Naive thymus-derived CD4-positive, alpha-beta T cell (primary cell): Measurements from ENCODE around the gene HJV. TPM values are rescaled to one million over a fixed set of nuclear protein-coding genes. Genes with fewer than 3 reads are reported as not detected.

Experiments used
- ATAC-seq: fragments of 150-1000 bp; cut with Tn5 transposase; 2 replicates; pipeline ENCODE4 v1.10.0; 2021; ENCODE audit warnings: mild to moderate bottlenecking, moderate library complexity
- CTCF ChIA-PET: fragments of 350-600 bp; sonication (Branson Sonifier 250); formaldehyde crosslinking; loops from one replicate; lab custom pipeline; 2021; ENCODE audit warnings: antibody characterized with exemption; lab: Charles Lee
- POLR2A ChIA-PET: fragments of 350-600 bp; sonication (Branson Sonifier 250); formaldehyde crosslinking; loops from one replicate; lab custom pipeline; 2021; ENCODE audit warnings: antibody characterized with exemption, inconsistent platforms; lab: Charles Lee
- DNase-seq, 9 donors: peaks; one replicate each; pipeline versions ENCODE4 v3.0.0 to v3.0.0-alpha.2; 2020 to 2022; ENCODE audit warnings: mixed read lengths in 1 of 9
- H3K27ac ChIP-seq: one replicate; pipeline ENCODE4 v1.7.0; 2013; ENCODE audit warnings: mild to moderate bottlenecking, low read depth, low read length, moderate library complexity
- H3K27me3 ChIP-seq, 2 donors: one replicate each; pipeline ENCODE4 v1.7.0; 2013; ENCODE audit warnings: low read length in 2 of 2, mild to moderate bottlenecking in 2 of 2, moderate library complexity in 2 of 2; ENCODE audit not compliant: control insufficient read depth in 2 of 2, insufficient read depth in 2 of 2
- H3K36me3 ChIP-seq, 3 experiments: 1 replicate in 2 of 3; 2 replicates in 1 of 3; pipeline ENCODE4 v1.7.0; 2013; ENCODE audit warnings: low read length in 3 of 3, mild to moderate bottlenecking in 3 of 3, moderate library complexity in 1 of 3; ENCODE audit not compliant: insufficient read depth in 3 of 3, control insufficient read depth in 2 of 3
- H3K4me1 ChIP-seq, 2 donors: one replicate each; pipeline ENCODE4 v1.7.0; 2013; ENCODE audit warnings: low read length in 2 of 2, mild to moderate bottlenecking in 2 of 2, moderate library complexity in 1 of 2; ENCODE audit not compliant: control insufficient read depth in 2 of 2, insufficient read depth in 2 of 2
- H3K4me3 ChIP-seq: 2 replicates; pipeline ENCODE4 v1.7.0; 2013; ENCODE audit warnings: mild to moderate bottlenecking, low read length
- H3K9me3 ChIP-seq, 3 experiments: 1 replicate in 2 of 3; 2 replicates in 1 of 3; pipeline ENCODE4 v1.7.0; 2013; ENCODE audit warnings: low read length in 3 of 3; ENCODE audit not compliant: control insufficient read depth in 2 of 3
- H3K27ac Mint-ChIP-seq, 9 donors: one replicate each; pipeline ENCODE4 v1.8.0; 2020 to 2022; ENCODE audit warnings: mixed read lengths in 9 of 9, mild to moderate bottlenecking in 8 of 9, moderate library complexity in 5 of 9, inconsistent platforms in 2 of 9
- H3K27me3 Mint-ChIP-seq, 5 donors: one replicate each; pipeline ENCODE4 v1.8.0; 2021 to 2022; ENCODE audit warnings: mixed read lengths in 5 of 5, mild to moderate bottlenecking in 1 of 5
- H3K36me3 Mint-ChIP-seq, 5 donors: one replicate each; pipeline ENCODE4 v1.8.0; 2020 to 2022; ENCODE audit warnings: mixed read lengths in 5 of 5, mild to moderate bottlenecking in 3 of 5, inconsistent platforms in 1 of 5
- H3K4me1 Mint-ChIP-seq, 7 donors: one replicate each; pipeline ENCODE4 v1.8.0; 2020 to 2022; ENCODE audit warnings: mixed read lengths in 7 of 7, mild to moderate bottlenecking in 3 of 7, inconsistent platforms in 1 of 7
- H3K4me3 Mint-ChIP-seq, 10 donors: one replicate each; pipeline ENCODE4 v1.8.0; 2020 to 2022; ENCODE audit warnings: mild to moderate bottlenecking in 10 of 10, mixed read lengths in 10 of 10, moderate library complexity in 6 of 10, inconsistent platforms in 2 of 10
- H3K9me3 Mint-ChIP-seq, 11 donors: one replicate each; pipeline ENCODE4 v1.8.0; 2020 to 2022; ENCODE audit warnings: mixed read lengths in 11 of 11, mild to moderate bottlenecking in 4 of 11, inconsistent platforms in 1 of 11, moderate library complexity in 1 of 11
- intact Hi-C, 2 donors: fragments of 100-400 bp; cut with micrococcal nuclease; formaldehyde crosslinking; loops; one replicate each; pipeline ENCODE4 v1.15.1; 2023
- polyA plus RNA-seq, 2 donors: library from polyadenylated mRNA; unstranded; fragments of 300-500 nt; fragmentation: Illumina TruSeq; gene quantifications; one replicate each; pipeline ENCODE4 v1.2.3, GENCODE V29; 2021
- total RNA-seq, 6 experiments: library from RNA in 5 of 6; stranded (reverse) in 5 of 6; gene quantifications; 1 replicate in 5 of 6; 2 replicates in 1 of 6; pipeline ENCODE4 v1.2.3 and lab custom pipeline; 2021 to 2026

The HJV gene
- total and polyA plus RNA-seq, 7 experiments from 2014 or later: not detected

DNA sequence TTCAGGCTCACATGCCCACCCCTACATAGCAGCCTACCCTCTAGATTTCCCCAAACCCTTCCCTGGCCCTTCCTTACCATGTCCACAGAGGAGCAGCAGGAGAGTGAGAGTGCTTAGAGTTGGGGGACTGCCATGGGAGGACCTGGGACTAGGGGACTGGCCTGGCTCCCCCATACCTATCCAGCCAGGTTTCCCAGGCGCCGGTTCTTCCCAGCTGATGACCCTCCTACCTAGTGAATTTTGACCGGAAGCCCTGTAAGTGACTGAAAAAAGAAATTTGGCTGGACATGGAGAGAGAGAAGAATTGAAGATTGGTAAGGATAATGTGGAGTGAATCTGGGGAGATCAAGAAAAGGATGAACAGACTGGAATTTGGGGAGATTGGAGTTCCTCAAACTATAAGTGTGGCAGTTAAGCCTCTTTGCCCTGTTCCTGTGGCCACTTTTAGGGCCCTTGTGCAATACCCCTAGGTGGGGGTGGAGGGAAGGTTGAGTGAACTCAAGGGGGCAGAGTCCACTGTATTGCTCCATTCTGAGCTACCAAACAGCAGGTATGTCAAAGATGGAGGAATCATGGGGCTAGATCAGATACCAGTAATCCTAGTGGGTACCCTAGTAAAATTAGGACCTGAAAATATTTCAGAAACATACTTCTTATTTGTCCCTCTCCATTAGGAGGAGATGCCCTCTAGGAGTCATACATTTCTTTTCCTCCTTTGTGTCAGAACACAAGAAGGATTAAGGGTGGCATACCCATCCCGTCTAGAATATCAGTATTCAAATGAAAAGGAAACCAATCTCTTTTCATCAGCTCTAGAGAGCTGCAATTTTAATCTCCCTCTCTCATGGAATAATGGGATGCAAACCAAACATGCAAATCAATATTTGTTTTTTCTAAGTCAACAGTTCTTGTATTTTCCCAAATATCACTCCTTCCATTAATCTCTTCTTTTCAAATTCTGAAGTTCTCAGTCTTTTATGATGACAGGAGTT, 1.2 kb downstream of the HJV start:
- Mint-ChIP-seq H3K4me3 (peak overlapping the region in 5 of 10 donors; percentile 31 to 63 (median 49)), H3K9me3 (peaks cover 0 to 2% (median 0%) of the 10 kb centered on the region in 11 donors), H3K27ac (no peak overlapping the region), H3K36me3 (peaks cover 0 to 3% (median 0%) of the 10 kb centered on the region in 5 donors), H3K27me3 (peaks cover 38 to 82% (median 56%) of the 10 kb centered on the region in 5 donors), H3K4me1 (peaks cover 0 to 13% (median 10%) of the 10 kb centered on the region in 7 donors)
- peaks cover 10 to 16% of the 10 kb centered on the region in 2 donors for H3K27me3 ChIP-seq
- CTCF ChIA-PET: interaction anchor here (1.8 to 1.9 kb wide), 2 partner anchors 15 to 44 kb away, joined by 5 to 7 read pairs; no protein-coding TSS in a partner anchor
- no peaks in the 10 kb centered on the region for H3K9me3 ChIP-seq
- H3K4me3 ChIP-seq: no peak overlapping the region
- H3K27ac ChIP-seq: no peak overlapping the region
- ATAC-seq (no peak), DNase-seq (no peak)
- intact Hi-C loops: no loop called here
- H3K4me1 ChIP-seq: peaks cover 4 to 7% of the 10 kb centered on the region in 2 donors
- no peaks in the 10 kb centered on the region for H3K36me3 ChIP-seq
- POLR2A ChIA-PET: interaction anchor here (1.1 to 35.8 kb wide), 2 partner anchors 34 to 175 kb away, joined by 3 to 1779 read pairs; partner anchors contain the start of genes NUDT17 and TXNIP

DNA sequence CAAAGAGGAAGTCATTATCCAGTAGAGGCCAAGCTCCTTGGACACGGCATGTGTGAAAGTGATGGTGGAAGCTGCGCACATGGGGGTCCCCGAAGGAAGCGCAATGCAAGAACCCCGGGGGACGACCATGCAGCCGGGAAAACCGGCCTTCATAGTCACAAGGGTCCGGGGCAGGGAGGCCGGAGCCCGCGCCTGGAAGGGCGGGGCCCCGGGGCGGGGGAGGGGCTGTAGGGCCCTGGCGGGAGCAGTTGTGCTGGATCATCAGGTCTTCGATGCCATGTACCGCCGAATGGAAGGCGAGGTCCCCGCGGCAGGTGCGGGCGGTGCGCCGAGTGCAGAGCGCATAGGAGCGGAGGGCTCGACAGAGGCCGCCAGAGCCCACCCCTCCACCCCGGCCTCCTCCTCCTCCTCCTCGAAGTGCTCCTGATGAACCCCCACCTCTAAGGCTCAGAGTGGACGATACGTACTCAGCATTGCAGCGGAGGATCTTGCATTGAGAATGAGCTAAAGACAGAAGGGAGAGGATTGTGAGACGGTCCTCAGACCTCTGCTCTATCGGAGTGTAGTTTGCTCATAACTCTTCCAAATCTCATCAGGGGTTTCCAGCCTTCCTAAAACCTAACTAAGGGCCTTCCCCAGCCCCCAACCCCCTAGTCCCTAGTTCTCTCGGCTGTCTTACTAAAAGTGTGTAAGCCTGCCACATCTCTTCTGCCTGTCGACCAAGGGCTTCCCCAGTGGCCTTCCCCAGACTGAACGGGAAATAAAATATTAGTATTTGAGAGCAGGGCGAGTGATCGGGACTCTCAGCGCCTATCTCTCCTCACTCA, 2.1 kb downstream of the HJV start:
- DNase-seq: no peak
- H3K27me3 ChIP-seq: peaks cover 10 to 15% of the 10 kb centered on the region in 2 donors
- H3K27me3 Mint-ChIP-seq: peaks cover 38 to 80% (median 56%) of the 10 kb centered on the region in 5 donors
- peaks cover 0 to 13% (median 10%) of the 10 kb centered on the region in 7 donors for H3K4me1 Mint-ChIP-seq
- H3K4me1 ChIP-seq: peaks cover 4 to 7% of the 10 kb centered on the region in 2 donors
- H3K4me3 ChIP-seq: no peak overlapping the region
- peak; percentile 31 for ATAC-seq
- no peaks in the 10 kb centered on the region for H3K9me3 ChIP-seq
- peak overlapping the region in 2 of 9 donors; percentile 13 to 50 for H3K27ac Mint-ChIP-seq
- H3K36me3 Mint-ChIP-seq: peaks cover 0 to 3% (median 0%) of the 10 kb centered on the region in 5 donors
- H3K9me3 Mint-ChIP-seq: peaks cover 0 to 2% (median 0%) of the 10 kb centered on the region in 11 donors
- H3K27ac ChIP-seq: no peak overlapping the region
- intact Hi-C loops: no loop called here
- no peaks in the 10 kb centered on the region for H3K36me3 ChIP-seq
- CTCF ChIA-PET: interaction anchor here (3.5 kb wide), 1 partner anchor 174 kb away, joined by 13 read pairs; the partner anchor contains the start of gene NUDT17
- peak overlapping the region in 9 of 10 donors; percentile 5 to 63 (median 49) for H3K4me3 Mint-ChIP-seq
- POLR2A ChIA-PET: interaction anchor here (1.1 to 35.8 kb wide), 3 partner anchors 33 to 174 kb away, joined by 3 to 1779 read pairs (median 11); partner anchors contain the start of genes ANKRD34A, NUDT17, POLR3GL and TXNIP

DNA sequence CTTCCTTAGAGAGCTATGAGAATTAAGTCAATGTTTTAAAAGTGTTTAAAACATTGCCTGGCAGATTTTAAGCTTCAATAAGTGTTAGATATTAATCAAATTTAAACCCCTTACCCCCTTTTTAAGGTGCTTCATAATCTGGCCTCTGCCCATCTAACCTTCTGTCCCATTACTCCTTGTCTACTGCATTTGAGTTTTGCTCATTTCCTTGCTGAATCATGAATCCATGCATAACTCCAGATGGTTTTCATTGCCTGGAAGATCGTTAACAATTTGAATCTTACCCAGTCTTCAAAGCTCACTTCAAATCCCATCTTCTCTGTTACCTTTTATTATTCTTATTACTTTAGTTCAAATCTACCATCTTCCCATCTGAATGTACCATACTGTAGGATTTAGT, 4.6 kb downstream of the HJV start:
- peaks cover 35 to 69% (median 40%) of the 10 kb centered on the region in 5 donors for H3K27me3 Mint-ChIP-seq
- ChIA-PET CTCF (interaction anchor here (0.8 to 3.5 kb wide), 5 partner anchors 9 to 171 kb away, joined by 3 to 13 read pairs (median 3); partner anchors contain the start of gene NUDT17), POLR2A (interaction anchor here (0.9 to 35.8 kb wide), 5 partner anchors 18 to 89 kb away, joined by 3 to 1779 read pairs (median 5); partner anchors contain the start of genes ANKRD34A, POLR3GL, RBM8A and TXNIP)
- H3K9me3 Mint-ChIP-seq: peaks cover 0 to 2% (median 0%) of the 10 kb centered on the region in 11 donors
- Histone ChIP-seq H3K9me3 (no peaks in the 10 kb centered on the region), H3K4me1 (peaks cover 4 to 7% of the 10 kb centered on the region in 2 donors), H3K27ac (no peak overlapping the region), H3K4me3 (no peak overlapping the region), H3K36me3 (no peaks in the 10 kb centered on the region), H3K27me3 (peaks cover 10 to 11% of the 10 kb centered on the region in 2 donors)
- ATAC-seq (no peak), DNase-seq (no peak)
- H3K4me1 Mint-ChIP-seq: peaks cover 4 to 19% (median 17%) of the 10 kb centered on the region in 7 donors
- peaks cover 0 to 3% (median 0%) of the 10 kb centered on the region in 5 donors for H3K36me3 Mint-ChIP-seq
- no peak overlapping the region for H3K27ac Mint-ChIP-seq
- H3K4me3 Mint-ChIP-seq: no peak overlapping the region
- intact Hi-C loops: no loop called here

DNA sequence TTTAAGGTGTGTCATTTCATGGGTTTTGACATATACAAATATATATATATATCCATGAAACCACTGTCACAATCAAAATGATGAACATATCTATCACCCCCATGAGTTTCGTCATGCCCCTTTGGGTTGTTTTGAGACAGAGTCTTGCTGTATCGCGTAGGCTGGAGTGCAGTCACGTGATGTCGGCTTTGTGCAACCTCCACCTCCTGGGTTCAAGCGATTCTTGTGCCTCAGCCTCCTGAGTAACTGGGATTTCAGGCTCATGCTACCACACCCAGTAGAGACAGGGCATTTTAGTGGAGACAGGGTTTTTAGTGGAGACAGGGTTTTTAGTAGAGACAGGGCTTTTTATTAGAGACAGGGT, 8.0 kb downstream of the HJV start:
- no peak overlapping the region for H3K4me3 Mint-ChIP-seq
- Histone ChIP-seq H3K36me3 (no peaks in the 10 kb centered on the region), H3K27me3 (no peaks in the 10 kb centered on the region), H3K9me3 (no peaks in the 10 kb centered on the region), H3K4me3 (no peak overlapping the region), H3K4me1 (no peaks in the 10 kb centered on the region), H3K27ac (no peak overlapping the region)
- peaks cover 4 to 12% (median 10%) of the 10 kb centered on the region in 7 donors for H3K4me1 Mint-ChIP-seq
- H3K27me3 Mint-ChIP-seq: peaks cover 6 to 39% (median 9%) of the 10 kb centered on the region in 5 donors
- no peak for ATAC-seq
- DNase-seq: no peak
- CTCF ChIA-PET: interaction anchor here (1.0 to 11.7 kb wide), 4 partner anchors 34 to 168 kb away, joined by 3 to 233 read pairs (median 24); partner anchors contain the start of gene NUDT17
- no peak overlapping the region for H3K27ac Mint-ChIP-seq
- intact Hi-C loops: loop anchor here (1.0 to 2.0 kb wide), 5 partner anchors 36 to 168 kb away; partner anchors contain the start of genes NUDT17 (in 2 of the 2) and PEX11B (in 2 of the 2)
- H3K36me3 Mint-ChIP-seq: no peaks in the 10 kb centered on the region
- POLR2A ChIA-PET: interaction anchor here (35.8 kb wide), 1 partner anchor 27 kb away, joined by 1779 read pairs; the partner anchor contains the start of gene TXNIP
- no peaks in the 10 kb centered on the region for H3K9me3 Mint-ChIP-seq

DNA sequence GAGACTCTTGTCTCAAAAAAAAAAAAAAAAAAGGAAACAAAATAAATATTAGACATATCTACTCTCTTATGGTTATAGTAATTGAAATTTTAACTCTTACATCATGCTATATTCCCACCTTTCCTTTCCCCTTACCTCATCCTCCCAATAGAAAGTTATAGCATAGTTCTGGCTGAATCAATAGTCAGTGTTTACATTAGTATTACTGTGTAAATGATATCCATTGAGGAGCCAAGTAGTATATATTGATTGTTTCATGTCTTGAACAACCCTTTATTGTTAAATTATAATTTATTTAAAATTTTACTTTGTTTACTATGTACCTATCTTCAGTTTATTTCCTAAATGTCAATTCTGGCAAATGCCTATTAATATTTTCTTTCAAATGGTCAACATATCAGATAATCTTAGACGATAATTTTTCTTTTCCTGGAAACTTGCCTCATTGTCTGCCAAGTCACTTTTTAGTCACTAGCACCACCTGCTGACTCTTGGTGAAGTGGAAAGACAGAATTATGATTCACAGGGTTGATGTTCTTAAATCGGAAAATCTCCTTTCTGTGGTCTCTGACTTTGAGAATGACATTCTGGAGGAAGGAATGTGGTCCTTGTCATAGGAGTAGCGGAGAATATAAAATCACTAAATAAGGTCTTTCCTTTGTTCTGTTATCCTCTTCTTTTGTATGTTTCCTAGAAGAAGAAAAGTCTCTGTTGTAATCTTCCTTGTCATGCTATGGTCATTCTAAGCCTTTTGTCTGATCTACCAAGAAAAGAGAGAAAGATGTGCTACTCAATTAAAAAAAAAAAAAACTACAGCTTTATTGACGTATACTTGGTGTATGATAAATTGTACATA, 8.6 kb downstream of the HJV start:
- H3K4me3 Mint-ChIP-seq: peak overlapping the region in 1 of 10 donors; percentile 53
- ATAC-seq (peak; percentile 73), DNase-seq (peak in 7 of 9 donors; percentile 60 to 77 (median 65))
- no peak overlapping the region for H3K4me3 ChIP-seq
- no peak overlapping the region for H3K27ac ChIP-seq
- no peaks in the 10 kb centered on the region for H3K9me3 Mint-ChIP-seq
- ChIA-PET POLR2A (interaction anchor here (0.6 to 35.8 kb wide), 4 partner anchors 26 to 167 kb away, joined by 3 to 1779 read pairs (median 8); partner anchors contain the start of genes NUDT17, RBM8A and TXNIP), CTCF (interaction anchor here (0.6 to 11.7 kb wide), 11 partner anchors 15 to 170 kb away, joined by 3 to 233 read pairs (median 5); partner anchors contain the start of genes NUDT17 and RBM8A)
- peaks cover 0 to under 1% of the 10 kb centered on the region in 2 donors for H3K4me1 ChIP-seq
- H3K36me3 Mint-ChIP-seq: no peaks in the 10 kb centered on the region
- H3K27me3 Mint-ChIP-seq: peaks cover 4 to 33% (median 4%) of the 10 kb centered on the region in 5 donors
- no peak overlapping the region for H3K27ac Mint-ChIP-seq
- H3K4me1 Mint-ChIP-seq: peaks cover 4 to 12% (median 10%) of the 10 kb centered on the region in 7 donors
- intact Hi-C loops: loop anchor here (1.0 to 2.0 kb wide), 5 partner anchors 36 to 168 kb away; partner anchors contain the start of genes NUDT17 (in 2 of the 2) and PEX11B (in 2 of the 2)
- no peaks in the 10 kb centered on the region for H3K27me3 ChIP-seq
- H3K36me3 ChIP-seq: no peaks in the 10 kb centered on the region
- no peaks in the 10 kb centered on the region for H3K9me3 ChIP-seq
